ENCODE measurements around the gene PHACTR1.

DNA sequence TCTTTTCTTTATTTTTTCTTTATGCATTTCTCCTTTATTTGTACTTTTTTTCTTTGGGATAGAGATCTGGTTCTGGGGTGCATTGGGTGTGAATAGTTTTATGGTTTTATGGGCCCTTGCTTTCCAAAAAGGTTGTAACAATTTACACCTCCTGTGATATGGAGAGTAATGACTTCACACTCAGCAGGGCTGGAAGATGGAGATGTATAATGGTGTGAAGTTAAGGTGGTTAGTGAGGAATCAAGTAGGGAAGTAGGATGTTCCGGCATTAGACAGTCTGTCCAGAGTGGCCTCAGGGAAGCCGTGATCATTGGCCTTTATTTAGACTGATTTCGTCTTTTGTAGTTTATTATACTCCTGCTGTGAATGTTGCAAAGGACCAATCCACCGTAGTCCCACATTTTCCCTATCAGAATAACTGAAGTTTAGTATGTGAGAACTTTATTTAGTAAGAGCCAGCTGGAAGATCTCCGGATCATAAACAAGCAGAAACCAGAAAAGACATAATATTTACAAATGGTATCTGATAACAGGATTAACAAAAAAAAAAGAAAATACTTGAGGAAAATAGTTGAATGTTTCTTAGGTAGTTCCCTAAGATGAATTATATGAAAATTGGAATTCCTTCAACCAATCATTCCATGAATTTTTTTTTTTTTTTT lies 356.2 kb downstream of the PHACTR1 start:
- TF ChIP-seq POLR2A (IDR thresholded peaks at IDR 0.05; ENCODE audit: low read length) (no peak), GATA1 (IDR thresholded peaks at IDR 0.05; ENCODE audit: low read depth, low read length) (no peak)
